Measurements from ENCODE around the gene COL12A1. TPM values are rescaled to one million over a fixed set of nuclear protein-coding genes. Genes with fewer than 3 reads are reported as not detected.

The COL12A1 gene
- total and polyA plus RNA-seq, 2 donors (not counting 1 experiment from before 2014, with no cell fraction given), result not detected

DNA sequence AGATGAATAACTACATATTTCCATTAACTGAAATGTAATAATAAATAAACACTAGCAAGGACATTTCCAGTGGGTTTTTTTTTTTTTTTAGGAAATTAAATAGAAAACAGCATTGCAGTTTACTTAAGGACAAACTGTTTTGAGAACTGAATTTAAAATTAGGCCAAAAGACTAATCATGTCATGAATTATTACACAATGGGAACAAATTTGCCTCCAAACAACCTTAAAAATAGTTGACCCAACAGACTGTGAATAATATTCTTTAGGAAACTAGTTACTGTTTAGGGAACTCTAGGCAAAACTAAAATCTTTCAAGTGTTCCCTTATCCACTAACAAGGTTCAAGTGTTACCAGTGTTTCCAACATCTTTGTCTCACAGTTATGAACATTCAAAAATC is 16.4 kb upstream of the COL12A1 start:
- Histone ChIP-seq H3K4me3 (ENCODE audit: control extremely low read depth in 1 of 5, extremely low read depth in 1 of 5, insufficient read depth in 1 of 5, low read depth in 2 of 5, low read length in 4 of 5) (no peak overlapping the region), H3K79me2 (ENCODE audit: control insufficient read depth, insufficient read depth, low read length) (no peaks in the 10 kb centered on the region), H3K27ac (ENCODE audit: low read length in 2 of 2) (no peak overlapping the region), H3K9me3 (ENCODE audit: control extremely low read depth in 1 of 3, control insufficient read depth in 2 of 3, insufficient read depth in 1 of 3, low read length in 2 of 3) (no peaks in the 10 kb centered on the region), H4K20me1 (ENCODE audit: control insufficient read depth, insufficient read depth, low read length, poor library complexity, severe bottlenecking) (no peaks in the 10 kb centered on the region), H3K9ac (ENCODE audit: low read length) (no peak overlapping the region), H3K27me3 (replicated peaks in 1 of 4; ENCODE audit: control extremely low read depth in 1 of 4, control insufficient read depth in 3 of 4, insufficient read depth in 4 of 4, low read length in 3 of 4) (peaks cover 0 to 10% (median 0%) of the 10 kb centered on the region in 4 experiments), H3K4me2 (replicated peaks; ENCODE audit: low read depth, low read length, poor library complexity, severe bottlenecking) (no peak overlapping the region), H3K4me1 (ENCODE audit: control insufficient read depth in 2 of 2, insufficient read depth in 2 of 2, low read length in 2 of 2) (no peaks in the 10 kb centered on the region), H2AFZ (ENCODE audit: insufficient read depth, low read depth, low read length, poor library complexity, severe bottlenecking) (no peak overlapping the region), H3K36me3 (replicated peaks in 1 of 2; ENCODE audit: control extremely low read depth in 1 of 2, control insufficient read depth in 1 of 2, extremely low read depth in 1 of 2, insufficient read depth in 2 of 2, low read length in 1 of 2) (no peaks in the 10 kb centered on the region)
- Mint-ChIP-seq H3K4me3 (no peak overlapping the region), H3K27me3 (peaks cover 47% of the 10 kb centered on the region), H3K4me1 (no peaks in the 10 kb centered on the region), H3K9me3 (ENCODE audit: insufficient read depth) (no peaks in the 10 kb centered on the region), H3K27ac (no peak overlapping the region)
- ChIA-PET CTCF (no interaction called here), POLR2A (no interaction called here)
- ATAC-seq (ENCODE audit: low read depth), result no peak
- intact Hi-C loops (cut with micrococcal nuclease), result no loop called here
- TF ChIP-seq EZH2 (IDR thresholded peaks at IDR 0.05; ENCODE audit: borderline replicate concordance, insufficient read depth, low read depth, low read length, poor library complexity, severe bottlenecking), result no peak
- TF ChIP-seq, protein P1, sequence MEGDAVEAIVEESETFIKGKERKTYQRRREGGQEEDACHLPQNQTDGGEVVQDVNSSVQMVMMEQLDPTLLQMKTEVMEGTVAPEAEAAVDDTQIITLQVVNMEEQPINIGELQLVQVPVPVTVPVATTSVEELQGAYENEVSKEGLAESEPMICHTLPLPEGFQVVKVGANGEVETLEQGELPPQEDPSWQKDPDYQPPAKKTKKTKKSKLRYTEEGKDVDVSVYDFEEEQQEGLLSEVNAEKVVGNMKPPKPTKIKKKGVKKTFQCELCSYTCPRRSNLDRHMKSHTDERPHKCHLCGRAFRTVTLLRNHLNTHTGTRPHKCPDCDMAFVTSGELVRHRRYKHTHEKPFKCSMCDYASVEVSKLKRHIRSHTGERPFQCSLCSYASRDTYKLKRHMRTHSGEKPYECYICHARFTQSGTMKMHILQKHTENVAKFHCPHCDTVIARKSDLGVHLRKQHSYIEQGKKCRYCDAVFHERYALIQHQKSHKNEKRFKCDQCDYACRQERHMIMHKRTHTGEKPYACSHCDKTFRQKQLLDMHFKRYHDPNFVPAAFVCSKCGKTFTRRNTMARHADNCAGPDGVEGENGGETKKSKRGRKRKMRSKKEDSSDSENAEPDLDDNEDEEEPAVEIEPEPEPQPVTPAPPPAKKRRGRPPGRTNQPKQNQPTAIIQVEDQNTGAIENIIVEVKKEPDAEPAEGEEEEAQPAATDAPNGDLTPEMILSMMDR (IDR thresholded peaks at IDR 0.05), result no peak
- no peak for DNase-seq

DNA sequence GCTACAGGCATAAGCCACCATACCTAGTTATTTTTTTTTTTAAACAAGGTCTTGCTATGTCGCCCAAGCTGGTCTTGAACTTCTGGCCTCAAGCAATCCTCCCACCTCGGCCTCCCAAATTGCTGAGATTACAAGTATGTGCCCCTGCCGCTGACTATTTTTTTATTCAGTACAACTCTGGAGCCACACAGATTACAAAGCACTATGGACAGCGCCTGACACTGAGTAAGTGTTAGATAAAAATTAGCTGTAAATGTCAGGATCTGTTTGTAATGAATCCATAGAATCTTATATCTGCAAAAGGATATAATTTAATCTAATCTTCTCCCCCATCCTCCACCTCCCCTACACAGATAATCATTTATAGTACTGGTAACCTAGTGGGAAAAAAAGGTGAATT is 15.3 kb upstream of the COL12A1 start:
- POLR2A ChIA-PET, result no interaction called here
- H3K4me3 Mint-ChIP-seq, result no peak overlapping the region
- Histone ChIP-seq H2AFZ (ENCODE audit: insufficient read depth, low read depth, low read length, poor library complexity, severe bottlenecking) (no peak overlapping the region), H3K79me2 (ENCODE audit: control insufficient read depth, insufficient read depth, low read length) (no peaks in the 10 kb centered on the region), H3K27ac (ENCODE audit: low read length in 2 of 2) (no peak overlapping the region), H3K9me3 (ENCODE audit: control extremely low read depth in 1 of 3, control insufficient read depth in 2 of 3, insufficient read depth in 1 of 3, low read length in 2 of 3) (no peaks in the 10 kb centered on the region), H3K4me2 (replicated peaks; ENCODE audit: low read depth, low read length, poor library complexity, severe bottlenecking) (no peak overlapping the region), H3K4me3 (ENCODE audit: control extremely low read depth in 1 of 5, extremely low read depth in 1 of 5, insufficient read depth in 1 of 5, low read depth in 2 of 5, low read length in 4 of 5) (no peak overlapping the region), H3K9ac (ENCODE audit: low read length) (no peak overlapping the region), H3K4me1 (ENCODE audit: control insufficient read depth in 2 of 2, insufficient read depth in 2 of 2, low read length in 2 of 2) (no peaks in the 10 kb centered on the region), H3K36me3 (replicated peaks in 1 of 2; ENCODE audit: control extremely low read depth in 1 of 2, control insufficient read depth in 1 of 2, extremely low read depth in 1 of 2, insufficient read depth in 2 of 2, low read length in 1 of 2) (no peaks in the 10 kb centered on the region), H3K27me3 (replicated peaks in 1 of 4; ENCODE audit: control extremely low read depth in 1 of 4, control insufficient read depth in 3 of 4, insufficient read depth in 4 of 4, low read length in 3 of 4) (peaks cover 0 to 19% (median 4%) of the 10 kb centered on the region in 4 experiments), H4K20me1 (ENCODE audit: control insufficient read depth, insufficient read depth, low read length, poor library complexity, severe bottlenecking) (no peaks in the 10 kb centered on the region)
- H3K9me3 Mint-ChIP-seq (ENCODE audit: insufficient read depth), result no peaks in the 10 kb centered on the region
- DNase-seq (no peak), ATAC-seq (ENCODE audit: low read depth) (no peak)
- H3K27ac Mint-ChIP-seq, result no peak overlapping the region
- CTCF ChIA-PET, result interaction anchor here (0.7 to 6.5 kb wide), 4 partner anchors 9 to 1488 kb away, joined by 3 to 48 read pairs (median 6); partner anchors contain the start of gene COL12A1
- H3K4me1 Mint-ChIP-seq, result no peaks in the 10 kb centered on the region
- no CpG with 5 or more reads among the region's 4 CpGs for WGBS (ENCODE audit: insufficient coverage)
- peaks cover 52% of the 10 kb centered on the region for H3K27me3 Mint-ChIP-seq
- TF ChIP-seq, protein P1 (IDR thresholded peaks at IDR 0.05), result no peak
- TF ChIP-seq EZH2 (IDR thresholded peaks at IDR 0.05; ENCODE audit: borderline replicate concordance, insufficient read depth, low read depth, low read length, poor library complexity, severe bottlenecking), result no peak
- intact Hi-C loops (cut with micrococcal nuclease), result no loop called here

All from B cell (primary cell).